Femur (tissue), 1 donor: Measurements from ENCODE around the gene ADGRF5.
"Not testable (repeated sequence)": the region's sequence is repeated elsewhere in the genome, so short reads cannot be mapped to it uniquely, and the experiment has no call there.

Source experiments
- DNase-seq: peaks from one replicate; pipeline ENCODE4 v3.0.0-alpha.2; 2017

ADGRF5 gene

DNA sequence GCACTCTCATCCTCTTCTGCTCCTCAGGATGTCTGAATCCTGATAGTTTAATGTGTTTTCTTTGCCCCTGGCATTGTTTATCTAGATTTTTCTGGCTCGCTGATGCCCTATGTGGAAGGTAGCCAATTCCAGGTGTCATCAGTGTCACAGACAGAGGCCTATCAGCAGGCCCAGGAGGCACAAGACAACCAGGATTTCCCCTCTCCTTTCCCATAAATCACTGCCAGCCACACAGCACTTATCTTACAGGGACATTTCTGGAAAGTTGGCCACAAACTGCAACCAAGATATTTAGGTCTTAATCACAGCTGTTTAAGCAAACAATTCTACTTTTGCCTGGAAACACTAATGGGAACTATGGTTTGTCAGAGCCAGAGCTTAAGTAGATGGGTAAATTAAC, 28.1 kb downstream of the ADGRF5 start:
- no peak for DNase-seq

DNA sequence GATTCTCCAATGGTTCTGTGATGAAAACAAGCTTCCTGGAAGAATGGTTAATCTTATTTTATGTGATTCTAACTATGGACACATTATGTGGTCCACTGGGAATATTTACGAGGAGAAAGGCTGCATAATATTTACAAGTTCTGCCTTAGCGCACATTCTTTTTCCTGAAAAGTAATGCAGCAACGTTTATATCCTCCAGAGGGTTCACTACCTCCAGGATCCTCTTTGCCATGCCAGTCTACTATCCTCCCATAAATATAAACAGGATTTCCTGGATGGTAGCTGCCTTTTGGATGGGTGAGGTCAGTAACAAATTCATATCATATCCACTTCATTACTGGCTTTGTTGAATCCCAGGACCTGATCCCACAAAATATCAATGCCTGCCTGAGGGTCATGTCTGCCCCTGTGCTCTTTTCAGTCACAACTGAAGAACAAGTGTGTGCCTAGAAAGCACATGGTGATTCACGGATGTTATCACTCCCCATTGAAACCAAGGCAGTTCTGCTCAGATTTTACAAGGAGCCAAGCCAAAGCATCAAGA, 30.4 kb downstream of the ADGRF5 start:
- DNase-seq = no peak

DNA sequence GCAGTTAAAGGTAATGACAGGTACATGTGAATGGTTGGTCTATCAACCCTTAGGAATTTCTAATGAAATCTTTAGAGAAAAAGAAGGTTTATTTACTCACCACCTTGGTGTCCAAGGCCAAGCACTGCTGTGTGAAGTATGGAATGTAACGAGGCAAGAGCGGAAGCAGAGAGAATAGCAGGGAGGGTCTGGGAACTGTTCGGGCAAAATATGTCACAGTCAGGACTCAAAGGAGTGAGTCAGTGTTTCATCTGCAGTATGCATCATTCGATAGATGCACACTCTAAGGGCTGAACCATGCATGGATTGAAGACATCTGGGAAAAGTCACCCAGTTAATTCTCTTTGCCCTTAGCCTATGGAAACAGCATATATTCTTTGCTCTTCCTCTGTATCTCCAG, 33.2 kb downstream of the ADGRF5 start:
- DNase-seq = no peak

DNA sequence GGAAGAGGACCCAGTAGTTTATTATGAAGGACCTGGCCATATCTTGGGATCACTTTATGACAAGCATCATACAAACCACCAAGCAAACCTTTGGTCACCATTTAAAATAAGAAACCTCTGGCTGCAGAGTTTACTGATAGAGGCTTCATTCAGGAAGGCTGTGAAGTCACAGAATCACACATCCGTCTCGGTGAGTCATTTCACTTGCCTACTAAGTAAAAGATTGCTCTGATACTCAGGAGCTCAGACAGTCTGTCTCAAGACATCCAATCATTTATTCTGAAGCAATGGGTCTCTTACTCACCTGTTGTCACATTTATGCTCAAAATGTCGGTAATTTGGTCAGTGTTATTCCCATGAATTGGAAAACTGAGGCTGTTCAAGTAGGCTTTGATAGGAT, 33.7 kb downstream of the ADGRF5 start:
- DNase-seq = no peak

DNA sequence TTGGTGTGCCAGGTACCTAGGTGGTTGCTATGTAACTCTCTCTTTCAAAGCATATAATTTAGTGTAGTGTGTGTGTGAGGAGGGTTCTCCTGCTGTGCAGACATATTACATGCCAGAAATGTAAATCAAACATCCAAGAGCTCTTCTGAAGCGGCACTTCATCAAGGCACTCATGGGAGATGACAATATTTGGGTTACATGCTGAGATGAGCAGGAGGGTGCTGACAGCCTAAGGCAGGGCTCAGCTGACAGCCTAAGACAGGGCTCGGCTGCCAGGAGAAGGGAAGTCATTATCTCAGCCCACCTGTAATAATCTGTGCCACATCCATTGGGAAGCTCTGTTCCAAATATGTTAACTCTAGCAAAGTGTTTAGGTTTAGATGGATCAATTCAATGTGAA, 39.1 kb downstream of the ADGRF5 start:
- no peak for DNase-seq

DNA sequence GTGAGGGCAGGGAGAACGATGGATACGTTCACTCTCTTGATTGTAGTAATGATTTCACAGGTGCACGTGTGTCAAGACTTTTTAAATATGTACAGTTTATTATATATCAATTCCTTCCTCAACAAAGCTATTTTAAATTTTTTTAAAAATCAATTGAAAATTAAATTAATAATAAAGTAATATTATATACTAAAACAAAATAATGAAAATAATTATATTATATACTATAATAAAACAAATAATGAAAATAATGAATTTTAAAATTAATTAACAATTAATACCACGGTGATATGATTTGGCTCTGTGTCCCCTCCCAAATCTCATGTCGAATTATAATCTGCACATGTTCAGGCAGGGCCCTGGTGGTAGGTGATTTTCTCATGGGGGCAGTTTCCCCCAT, 42.7 kb downstream of the ADGRF5 start:
- no peak for DNase-seq

DNA sequence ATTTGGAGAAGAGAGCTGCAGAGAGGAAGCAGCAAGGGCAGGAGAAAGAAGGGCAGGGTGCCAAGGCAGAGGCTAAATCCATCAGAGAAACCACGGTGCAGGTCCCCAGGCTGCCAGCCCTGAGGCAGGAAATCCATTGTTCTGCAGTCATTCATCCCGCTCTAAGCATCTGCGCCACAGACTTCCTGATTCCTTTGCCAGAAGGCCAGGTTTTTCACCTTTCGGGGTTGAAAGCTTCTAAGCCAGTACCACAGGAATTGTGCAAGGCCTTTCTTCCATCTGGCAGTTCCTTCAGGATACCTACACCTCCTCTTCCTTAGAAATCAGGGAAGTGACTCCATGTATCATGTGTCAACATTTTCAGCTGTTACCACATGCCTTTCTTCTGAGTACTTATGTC, 45.6 kb downstream of the ADGRF5 start:
- DNase-seq = peak; percentile 25

DNA sequence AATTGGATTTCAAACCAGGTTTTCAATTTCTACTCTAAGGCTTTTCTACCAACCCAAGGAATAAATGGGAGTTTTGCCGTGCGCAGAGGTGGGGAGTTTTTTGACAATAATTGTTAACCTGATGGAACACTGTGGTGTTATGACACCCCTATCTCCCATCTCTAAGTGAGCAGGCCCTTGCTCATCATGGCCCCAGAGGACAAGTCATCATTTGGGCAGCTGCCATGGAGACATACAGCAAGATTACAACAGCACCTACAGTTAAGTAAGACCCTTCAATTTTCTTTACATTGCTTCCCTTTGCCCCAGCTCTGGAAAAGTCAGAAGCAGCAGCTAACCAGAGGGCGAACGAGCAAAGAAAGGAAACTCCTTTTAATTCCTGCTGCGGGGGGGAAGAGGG, 54.3 kb downstream of the ADGRF5 start:
- DNase-seq = no peak

DNA sequence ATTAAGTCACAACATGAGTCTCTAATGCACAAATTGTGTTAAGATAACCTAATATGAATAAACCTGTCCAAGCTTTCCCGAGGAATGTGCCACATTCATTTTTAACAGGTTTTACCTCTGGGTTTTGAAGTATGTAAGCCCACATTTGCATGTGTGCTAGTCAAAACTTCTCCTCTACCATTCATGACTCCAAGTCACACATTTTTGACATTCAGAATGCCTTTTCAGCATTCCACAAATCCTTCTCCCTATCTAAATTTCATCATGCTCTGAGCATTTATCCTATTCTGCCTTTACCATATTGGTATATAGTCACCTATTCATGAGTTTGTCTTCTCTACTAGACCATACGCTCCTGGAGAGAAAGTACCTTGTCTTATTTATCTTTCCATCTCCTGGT, 56.5 kb downstream of the ADGRF5 start:
- no peak for DNase-seq

DNA sequence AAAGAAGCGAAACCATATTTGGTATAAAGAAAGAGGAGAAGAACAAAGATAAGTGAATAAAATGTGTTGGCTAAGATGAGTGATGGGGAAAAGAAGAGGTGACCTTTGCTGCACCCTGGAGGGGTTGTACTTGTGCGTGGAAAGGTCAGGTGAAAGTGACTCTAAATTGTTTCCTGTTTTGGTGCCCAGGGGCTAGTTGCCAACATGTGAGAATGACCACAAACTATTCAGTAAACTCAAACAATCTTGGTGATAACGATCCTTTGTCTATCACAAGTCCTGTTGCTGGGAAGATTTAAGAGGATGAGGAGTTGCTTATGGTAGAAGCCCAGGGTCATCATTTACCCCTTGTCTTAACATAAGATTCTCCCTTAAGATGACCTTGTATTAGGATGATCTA, 57.9 kb downstream of the ADGRF5 start:
- DNase-seq = no peak

DNA sequence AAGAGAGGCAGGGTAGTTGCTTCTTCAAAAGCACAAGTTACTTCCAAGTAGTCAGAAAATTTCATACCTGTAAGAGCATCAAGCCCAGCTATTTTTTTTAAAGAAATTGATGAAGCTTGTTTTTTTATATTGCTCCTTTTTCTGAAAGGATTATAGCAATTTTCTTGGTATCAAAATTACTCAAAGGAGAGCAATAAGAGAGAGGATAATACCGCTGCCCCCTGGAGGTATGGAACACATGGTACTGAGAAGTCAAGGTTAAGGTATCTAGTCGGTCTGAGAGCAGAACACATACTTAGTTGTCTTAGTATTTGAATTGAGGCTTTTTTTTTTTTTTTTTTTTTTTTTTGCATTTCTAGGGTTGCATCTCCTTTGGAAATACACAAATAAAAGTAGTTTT, 59.4 kb downstream of the ADGRF5 start:
- no peak for DNase-seq

DNA sequence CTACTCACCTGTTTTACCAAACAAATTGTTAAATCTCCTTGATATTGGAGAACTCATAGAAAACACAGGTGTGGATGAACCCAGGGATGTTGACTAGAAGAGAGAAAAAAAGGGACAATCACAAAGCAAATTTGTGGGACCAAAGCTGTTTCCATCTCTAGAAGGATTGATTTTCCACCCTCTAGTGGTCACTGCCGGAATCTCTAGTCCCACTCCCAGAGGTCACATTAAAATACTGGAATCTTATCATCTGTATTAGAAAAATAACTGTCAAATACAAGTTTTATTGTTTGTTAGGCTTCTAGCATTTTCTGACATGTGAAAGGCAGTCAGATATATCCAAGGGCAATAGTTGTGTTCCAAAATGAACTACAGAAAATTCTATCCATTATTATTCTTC, 65.8 kb downstream of the ADGRF5 start:
- DNase-seq = not testable (repeated sequence)

DNA sequence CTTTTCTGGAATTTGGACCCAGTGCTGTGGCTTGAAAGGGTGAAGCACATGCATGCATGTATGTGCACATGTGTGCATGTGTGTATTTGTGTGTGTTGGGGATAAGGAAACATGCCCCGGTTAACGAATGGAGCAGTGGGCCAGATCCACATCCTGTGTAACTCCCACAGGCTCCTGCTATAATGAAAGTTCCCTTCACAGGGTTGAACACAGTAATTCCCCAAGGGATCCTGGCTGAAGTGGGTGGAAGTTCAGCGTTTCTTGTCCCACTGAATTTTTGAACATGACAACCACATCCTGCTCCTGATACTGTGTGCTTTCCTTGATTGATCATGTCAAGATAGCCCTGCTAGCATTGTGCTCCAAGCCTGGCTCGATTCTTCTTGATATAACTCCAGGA, 70.2 kb downstream of the ADGRF5 start:
- DNase-seq = not testable (repeated sequence)

DNA sequence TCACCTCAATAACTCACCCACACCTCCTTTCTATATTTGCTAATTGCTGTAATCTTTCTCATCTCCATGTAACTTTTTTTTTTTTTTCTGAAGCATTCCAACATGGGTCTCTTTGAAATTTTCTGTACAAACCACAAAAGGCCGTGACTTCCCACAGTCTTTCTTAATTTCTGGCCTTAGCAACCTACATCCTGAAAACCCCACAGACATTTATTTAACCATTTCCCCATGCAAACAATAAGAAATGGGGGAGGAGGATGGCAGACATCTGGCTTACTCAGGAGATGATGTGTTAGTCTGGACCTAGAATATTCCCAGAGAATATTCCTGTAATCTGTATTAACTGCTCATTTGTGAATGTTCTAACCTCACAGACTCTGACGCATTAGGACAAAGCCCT, 70.9 kb downstream of the ADGRF5 start:
- DNase-seq = no peak

DNA sequence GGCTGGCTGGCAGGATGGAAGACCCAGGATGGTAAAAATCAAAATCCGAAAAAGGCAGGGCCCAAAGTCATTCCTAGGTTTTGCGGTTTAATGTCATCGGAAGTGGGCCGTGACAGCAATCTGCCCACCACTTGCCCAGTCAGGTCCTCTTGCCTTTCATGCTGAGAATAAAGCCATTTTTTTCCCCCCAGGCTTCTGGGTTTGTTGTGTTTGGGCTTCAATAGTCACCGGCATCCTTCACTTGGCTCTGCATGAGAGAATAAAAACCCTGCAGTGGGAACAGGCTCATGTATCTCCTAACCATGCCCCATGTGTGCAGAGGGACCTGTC, 72.4 kb downstream of the ADGRF5 start:
- DNase-seq = no peak

DNA sequence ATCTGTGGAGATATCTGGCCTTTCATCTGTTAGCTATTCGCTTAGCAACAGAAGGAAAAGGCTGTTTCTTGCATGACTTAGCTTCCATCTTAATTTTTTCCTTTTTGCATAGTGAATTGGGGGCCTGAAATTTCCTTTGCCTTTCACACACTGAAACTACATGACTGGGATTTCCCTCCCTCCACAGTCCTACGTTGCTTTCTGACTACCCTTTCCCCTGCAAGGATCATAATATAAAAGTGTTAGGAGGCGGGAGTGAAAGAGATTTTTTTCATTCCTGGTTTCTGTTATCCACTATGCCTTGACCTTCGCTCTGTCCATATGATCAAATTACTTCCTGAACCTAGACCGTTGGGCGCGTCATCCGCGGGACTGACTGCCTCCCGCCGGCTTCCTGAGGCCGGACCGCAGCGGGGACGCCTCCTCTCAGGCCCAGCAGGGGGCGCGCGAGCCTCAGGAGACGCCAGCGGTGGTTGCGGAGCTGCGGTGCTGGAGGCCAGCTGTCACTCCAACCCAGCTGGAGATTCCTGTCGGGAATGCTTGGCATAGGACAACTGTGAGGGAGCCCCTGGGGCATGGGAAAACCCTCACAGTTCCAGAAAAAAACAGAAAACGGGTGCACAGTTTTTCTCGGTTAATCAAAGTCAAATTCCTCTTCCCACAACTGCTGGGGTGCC, 72.9 kb downstream of the ADGRF5 start:
- DNase-seq = peak; percentile 91

DNA sequence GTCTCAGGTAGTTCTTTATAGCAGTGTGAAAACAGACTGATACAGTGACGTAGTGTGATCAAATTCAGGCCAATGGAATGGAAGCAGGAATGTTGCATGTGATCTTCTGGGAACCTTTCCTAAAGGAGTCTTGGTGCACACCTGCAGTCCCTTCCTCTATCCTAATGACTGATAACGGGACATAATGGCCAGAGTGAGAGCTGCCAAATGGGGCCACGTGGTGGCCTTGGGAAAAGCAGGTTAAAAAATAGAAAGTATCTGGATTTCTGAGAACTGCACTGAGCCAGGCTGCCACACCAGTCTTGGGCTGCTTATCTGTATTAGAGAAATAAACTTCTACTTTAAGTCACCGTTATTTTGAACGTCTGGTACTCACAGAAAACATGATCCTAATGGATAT, 76.6 kb downstream of the ADGRF5 start:
- DNase-seq = no peak

DNA sequence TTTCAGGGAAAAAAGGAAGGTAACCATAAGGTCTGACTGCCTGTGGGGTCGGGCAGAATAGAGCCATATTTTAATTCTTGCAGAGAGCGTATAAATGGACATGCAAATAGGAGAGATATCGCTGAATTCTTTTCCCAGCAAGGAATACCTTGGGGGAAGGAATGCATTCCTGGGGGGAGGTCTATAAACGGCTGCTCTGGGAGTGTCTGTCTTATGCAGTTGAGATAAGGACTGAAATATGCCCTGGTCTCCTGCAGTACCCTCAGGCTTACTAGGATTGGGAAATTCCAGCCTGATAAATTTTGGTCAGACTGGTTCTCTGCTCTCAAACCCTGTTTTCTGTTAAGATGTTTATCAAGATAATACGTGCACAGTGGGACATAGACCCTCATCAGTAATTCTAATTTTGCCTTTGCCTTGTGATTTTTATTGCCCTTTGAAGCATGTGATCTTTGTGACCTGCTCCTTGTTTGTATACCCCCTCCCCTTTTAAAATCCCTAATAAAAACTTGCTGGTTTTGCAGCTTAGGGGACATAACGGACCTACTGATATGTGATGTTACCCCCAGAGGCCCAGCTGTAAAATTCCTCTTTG, 79.4 kb downstream of the ADGRF5 start:
- DNase-seq = not testable (repeated sequence)

DNA sequence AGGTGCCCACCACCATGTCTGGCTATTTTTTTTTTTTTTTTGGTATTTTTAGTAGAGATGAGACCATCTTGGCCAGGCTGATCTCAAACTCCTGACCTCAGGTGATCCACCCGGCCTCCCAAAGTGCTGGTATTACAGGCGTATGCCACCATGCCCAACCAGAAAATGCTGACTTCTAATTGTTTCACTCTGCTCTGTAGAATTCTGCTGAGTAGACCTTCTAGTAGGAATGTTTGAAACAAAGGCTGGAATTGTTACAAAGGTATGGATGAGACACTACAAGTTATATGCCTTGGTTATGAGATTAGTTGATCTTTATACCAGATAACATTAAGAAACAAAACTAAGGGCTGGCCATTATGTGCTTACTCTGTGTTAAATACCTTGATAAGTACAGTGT, 83.7 kb downstream of the ADGRF5 start:
- DNase-seq = no peak

DNA sequence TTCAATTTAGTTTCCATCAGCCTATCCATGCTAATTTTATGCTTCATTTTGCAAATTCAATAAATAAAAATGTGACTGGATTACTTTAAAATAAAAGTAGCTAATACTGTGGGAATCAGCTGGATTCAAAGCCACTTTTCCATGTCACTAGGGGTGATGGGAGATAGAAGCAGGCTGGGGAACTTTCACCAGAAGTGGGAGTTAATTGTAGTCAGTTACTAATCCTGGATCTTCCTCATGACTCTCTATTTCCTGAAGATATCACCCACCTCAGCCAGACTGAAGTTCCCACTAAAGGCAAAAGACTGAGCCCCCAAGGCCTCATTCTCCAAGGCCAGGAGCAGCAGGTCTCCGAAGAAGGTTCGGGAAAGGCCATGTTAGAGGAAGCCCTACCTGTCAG, 86.7 kb downstream of the ADGRF5 start:
- DNase-seq = not testable (repeated sequence)

DNA sequence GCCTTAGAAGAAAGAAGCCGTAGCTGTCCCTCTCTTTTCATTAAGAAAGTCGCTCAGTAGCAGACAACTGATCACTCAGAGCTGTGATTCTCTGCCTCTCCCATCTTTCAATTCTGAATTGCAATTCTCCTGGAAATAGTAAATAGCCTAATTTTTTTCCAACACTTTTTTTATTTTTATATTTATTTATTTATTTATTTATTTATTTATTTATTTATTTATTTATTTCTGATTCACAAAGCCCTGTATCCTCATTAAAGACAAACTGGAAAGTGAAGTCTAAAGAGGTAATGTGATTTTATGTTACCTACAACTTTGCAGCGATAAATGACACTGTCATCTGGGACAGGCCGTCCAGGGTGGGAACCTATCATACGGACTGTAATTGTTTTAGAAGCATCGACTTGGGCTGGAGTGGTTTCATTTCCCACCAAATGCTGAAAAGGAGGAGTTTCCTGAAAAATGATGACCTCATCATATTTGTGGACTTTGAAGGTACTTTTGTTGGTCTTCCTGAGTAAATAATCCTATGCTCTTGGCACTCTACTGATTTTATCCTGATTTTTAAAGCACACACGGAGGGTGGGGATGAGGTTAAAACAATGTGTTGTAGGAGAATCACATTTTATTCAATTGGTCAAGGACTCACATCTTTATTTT, 87.4 kb downstream of the ADGRF5 start:
- DNase-seq = not testable (repeated sequence)

DNA sequence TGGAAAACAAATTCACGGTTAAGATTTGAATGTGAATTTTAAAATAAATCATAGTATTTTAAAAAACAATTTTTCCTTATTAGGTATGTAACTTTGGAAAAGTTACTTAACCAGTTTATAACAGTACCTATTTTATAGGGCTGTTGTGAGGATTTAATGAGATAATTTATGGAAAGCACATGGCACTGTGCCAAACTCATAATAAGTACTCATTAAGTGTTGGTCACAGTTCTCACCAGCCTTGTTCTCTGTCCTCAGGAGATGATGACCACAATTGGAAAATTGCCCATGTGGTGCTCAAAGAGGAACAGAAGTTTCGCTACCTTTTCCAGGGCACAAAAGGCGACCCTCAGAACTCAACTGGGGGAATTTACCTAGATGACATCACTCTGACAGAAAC, 88.9 kb downstream of the ADGRF5 start:
- no peak for DNase-seq

DNA sequence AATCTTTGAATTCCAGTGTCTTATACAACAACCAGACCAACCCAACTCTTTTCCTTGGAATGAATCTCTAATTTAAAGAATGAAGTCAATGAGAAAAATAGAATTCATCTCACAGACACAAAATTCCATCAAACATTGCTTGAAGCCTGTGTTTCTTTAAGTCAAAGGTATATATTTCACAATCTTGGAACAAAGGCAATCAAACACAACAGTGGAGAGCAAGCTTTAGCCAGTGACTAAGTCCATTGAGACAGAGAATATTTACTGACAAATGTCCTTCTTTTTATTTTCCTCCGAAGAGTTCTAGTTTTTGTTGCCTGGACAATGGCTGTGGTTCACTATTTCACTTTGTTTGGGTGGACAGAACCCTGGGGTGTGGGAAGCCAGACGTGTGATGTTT, 92.8 kb downstream of the ADGRF5 start:
- DNase-seq = no peak

DNA sequence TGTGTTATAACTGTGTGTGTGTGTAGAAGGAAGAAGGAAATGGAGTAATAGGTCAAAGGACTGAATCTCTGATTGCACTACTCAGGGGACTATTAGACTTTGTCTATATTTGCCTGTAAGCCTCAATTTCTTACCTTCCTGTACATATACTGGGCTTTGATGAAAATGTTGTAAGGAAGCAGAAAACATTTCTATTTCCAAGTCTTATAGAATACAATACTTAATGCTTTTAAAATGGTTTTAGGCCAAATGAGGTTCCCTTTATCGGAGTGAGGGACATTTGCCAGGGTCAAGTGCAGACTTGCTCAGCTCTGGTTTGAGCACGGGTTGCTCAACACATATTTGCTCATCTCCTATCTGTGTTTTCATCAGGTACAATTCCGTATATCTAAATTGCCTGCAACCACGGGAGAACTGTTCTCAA, 100.3 kb downstream of the ADGRF5 start:
- no peak for DNase-seq
